Mesodermal cell (in vitro differentiated cells): ENCODE measurements around the gene ABTB1.
"Not testable (repeated sequence)": the region's sequence is repeated elsewhere in the genome, so short reads cannot be mapped to it uniquely, and the experiment has no call there.

Source experiments
- H3K27ac ChIP-seq: 2 replicates; pipeline ENCODE4 v1.7.0; 2013; ENCODE audit warnings: mild to moderate bottlenecking, low read depth, low read length, moderate library complexity; ENCODE audit not compliant: severe bottlenecking
- H3K36me3 ChIP-seq: 2 replicates; pipeline ENCODE4 v1.7.1; 2013; ENCODE audit warnings: mild to moderate bottlenecking, low read length, moderate library complexity; ENCODE audit not compliant: control insufficient read depth, insufficient read depth
- H3K4me1 ChIP-seq: one replicate; pipeline ENCODE4 v1.7.1; 2013; ENCODE audit warnings: mild to moderate bottlenecking, low read length; ENCODE audit not compliant: insufficient read depth, control insufficient read depth, poor library complexity, severe bottlenecking
- H3K4me3 ChIP-seq: 2 replicates; pipeline ENCODE4 v1.7.0; 2013; ENCODE audit warnings: low read length, control low read depth, mild to moderate bottlenecking; ENCODE audit not compliant: insufficient read depth, poor library complexity, severe bottlenecking; ENCODE audit errors: extremely low read depth
- H3K9me3 ChIP-seq: 2 replicates; pipeline ENCODE4 v1.7.1; 2013; ENCODE audit warnings: mild to moderate bottlenecking, low read length, moderate library complexity; ENCODE audit not compliant: control insufficient read depth
- WGBS, 2 experiments: methylation state at CpG; one replicate each; pipeline ENCODE4 v1.1.5; 2013; ENCODE audit warnings: missing lambda C conversion rate in 2 of 2; ENCODE audit not compliant: insufficient coverage in 2 of 2; 5-methylcytosine and 5-hydroxymethylcytosine counted together

ABTB1 gene

GRCh38 chr3:127679534-127680145, 6.9 kb downstream of the ABTB1 start:
- Histone ChIP-seq H3K36me3 (peaks cover 12% of the 10 kb centered on the region), H3K9me3 (no peaks in the 10 kb centered on the region), H3K27ac (no peak overlapping the region), H3K4me3 (no peak overlapping the region), H3K4me1 (no peaks in the 10 kb centered on the region)
- WGBS, 2 experiments, result 88 to 95% methylated on average over 14 to 20 of the region's 21 CpGs

GRCh38 chr3:127680146-127680661, 7.5 kb downstream of the ABTB1 start:
- H3K36me3 ChIP-seq, result peaks cover 12% of the 10 kb centered on the region
- WGBS, 2 experiments, result 97 to 99% methylated on average over 17 to 21 of the region's 21 CpGs
- no peaks in the 10 kb centered on the region for H3K4me1 ChIP-seq
- H3K9me3 ChIP-seq, result no peaks in the 10 kb centered on the region
- H3K27ac ChIP-seq, result no peak overlapping the region
- H3K4me3 ChIP-seq, result no peak overlapping the region

- Histone ChIP-seq H3K36me3 (peaks cover 12% of the 10 kb centered on the region), H3K4me1 (no peaks in the 10 kb centered on the region), H3K4me3 (no peak overlapping the region), H3K9me3 (no peaks in the 10 kb centered on the region), H3K27ac (no peak overlapping the region)
- 100% methylated on average over 1 of the region's 1 CpG for WGBS, 2 experiments
Measured at GRCh38 chr3:127680798-127681221, 8.1 kb downstream of the ABTB1 start.

GRCh38 chr3:127682175-127682554, 9.4 kb downstream of the ABTB1 start:
- H3K36me3 ChIP-seq, H3K9me3 ChIP-seq, H3K4me3 ChIP-seq, H3K27ac ChIP-seq, H3K4me1 ChIP-seq: not testable (repeated sequence)
- 100% methylated on average over 4 to 5 of the region's 6 CpGs for WGBS, 2 experiments

- H3K4me3 ChIP-seq, result no peak overlapping the region
- H3K36me3 ChIP-seq, result peaks cover 4% of the 10 kb centered on the region
- no peaks in the 10 kb centered on the region for H3K9me3 ChIP-seq
- no peak overlapping the region for H3K27ac ChIP-seq
- no peaks in the 10 kb centered on the region for H3K4me1 ChIP-seq
- 77 to 83% methylated on average over 5 to 7 of the region's 8 CpGs for WGBS, 2 experiments
Measured at GRCh38 chr3:127682561-127682960, 9.8 kb downstream of the ABTB1 start.

- no peaks in the 10 kb centered on the region for H3K36me3 ChIP-seq
- WGBS, 2 experiments, result 91 to 96% methylated on average over 21 to 22 of the region's 22 CpGs
- peaks cover 17% of the 10 kb centered on the region for H3K4me1 ChIP-seq
- no peaks in the 10 kb centered on the region for H3K9me3 ChIP-seq
- H3K4me3 ChIP-seq, result no peak overlapping the region
- no peak overlapping the region for H3K27ac ChIP-seq
Measured at GRCh38 chr3:127684871-127685707, 12.3 kb downstream of the ABTB1 start.

- Histone ChIP-seq H3K27ac (no peak overlapping the region), H3K36me3 (no peaks in the 10 kb centered on the region), H3K9me3 (no peaks in the 10 kb centered on the region), H3K4me3 (no peak overlapping the region), H3K4me1 (peaks cover 24% of the 10 kb centered on the region)
- 87 to 90% methylated on average over 4 of the region's 4 CpGs for WGBS, 2 experiments
Measured at GRCh38 chr3:127685708-127686511, 13.2 kb downstream of the ABTB1 start.

- no peaks in the 10 kb centered on the region for H3K9me3 ChIP-seq
- no peak overlapping the region for H3K27ac ChIP-seq
- peaks cover 30% of the 10 kb centered on the region for H3K4me1 ChIP-seq
- H3K36me3 ChIP-seq, result no peaks in the 10 kb centered on the region
- no peak overlapping the region for H3K4me3 ChIP-seq
Measured at GRCh38 chr3:127686512-127686894, 13.8 kb downstream of the ABTB1 start.

- no peaks in the 10 kb centered on the region for H3K9me3 ChIP-seq
- 90 to 93% methylated on average over 2 of the region's 2 CpGs for WGBS, 2 experiments
- no peaks in the 10 kb centered on the region for H3K36me3 ChIP-seq
- peaks cover 32% of the 10 kb centered on the region for H3K4me1 ChIP-seq
- H3K4me3 ChIP-seq, result no peak overlapping the region
- no peak overlapping the region for H3K27ac ChIP-seq
Measured at GRCh38 chr3:127687228-127687737, 14.5 kb downstream of the ABTB1 start.

- Histone ChIP-seq H3K9me3 (no peaks in the 10 kb centered on the region), H3K36me3 (no peaks in the 10 kb centered on the region), H3K4me3 (no peak overlapping the region), H3K27ac (no peak overlapping the region), H3K4me1 (peaks cover 32% of the 10 kb centered on the region)
- WGBS, 2 experiments, result 83 to 88% methylated on average over 2 of the region's 2 CpGs
Measured at GRCh38 chr3:127688022-127688415, 15.3 kb downstream of the ABTB1 start.
